HepG2 (cell line): ENCODE results near the gene DHH. TPM values are rescaled to one million over a fixed set of nuclear protein-coding genes. Genes with fewer than 3 reads are reported as not detected.

Experiments
- EP300 ChIP-seq, 3 experiments: sonication (generic) in 1 of 3; formaldehyde crosslinking in 1 of 3; IDR thresholded peaks; 2 replicates each; pipeline versions ENCODE4 v1.5.1 to v1.6.1; 2011 to 2020; ENCODE audit warnings: low read depth in 2 of 3, low read length in 2 of 3, borderline replicate concordance in 1 of 3, improper control_type of control experiment in 1 of 3, mild to moderate bottlenecking in 1 of 3, missing genetic modification reagents in 1 of 3, moderate library complexity in 1 of 3
- ETS1 ChIP-seq: sonication (generic); formaldehyde crosslinking; IDR thresholded peaks from 2 replicates; pipeline ENCODE4 v1.4.0; 2020; ENCODE audit warnings: missing genetic modification reagents
- GLI4 ChIP-seq: sonication (generic); formaldehyde crosslinking; IDR thresholded peaks from 2 replicates; pipeline ENCODE4 v1.5.1; 2020; ENCODE audit warnings: missing genetic modification reagents, mild to moderate bottlenecking, moderate library complexity, borderline replicate concordance
- HIVEP1 ChIP-seq: sonication (generic); formaldehyde crosslinking; IDR thresholded peaks from 2 replicates; pipeline ENCODE4 v1.4.0; 2020; ENCODE audit warnings: mild to moderate bottlenecking, missing genetic modification reagents
- HMGA1 ChIP-seq: sonication (generic); formaldehyde crosslinking; conservative IDR thresholded peaks from 2 replicates; pipeline ENCODE4 v1.4.0; 2020; ENCODE audit warnings: missing genetic modification reagents
- KLF12 ChIP-seq: sonication (generic); formaldehyde crosslinking; IDR thresholded peaks from 2 replicates; pipeline ENCODE4 v1.4.0; 2020; ENCODE audit warnings: missing genetic modification reagents, borderline replicate concordance
- MIER2 ChIP-seq: IDR thresholded peaks from 2 replicates; pipeline ENCODE4 v1.6.1; 2016; ENCODE audit warnings: missing biosample characterization, missing genetic modification reagents
- MTA3 ChIP-seq: sonication (generic); formaldehyde crosslinking; IDR thresholded peaks from 2 replicates; pipeline ENCODE4 v1.4.0; 2020; ENCODE audit warnings: missing genetic modification reagents
- SCMH1 ChIP-seq: sonication (generic); formaldehyde crosslinking; IDR thresholded peaks from 2 replicates; pipeline ENCODE4 v1.9.0; 2021; ENCODE audit warnings: missing genetic modification reagents, mild to moderate bottlenecking, borderline replicate concordance
- ZNF34 ChIP-seq: sonication (generic); formaldehyde crosslinking; IDR thresholded peaks from 2 replicates; pipeline ENCODE4 v1.4.0; 2020; ENCODE audit warnings: mild to moderate bottlenecking, missing genetic modification reagents, borderline replicate concordance
- polyA plus RNA-seq, 8 experiments: library from polyadenylated mRNA; depleted of rRNA in 3 of 8; stranded (reverse) in 7 of 8; unstranded in 1 of 8; fragments of >200 nt; fragmentation: Illumina TruSeq in 4 of 8; extraction: Trizol in 4 of 8; gene quantifications; 2 replicates each; pipeline versions ENCODE4 v1.2.1 to v1.2.3, GENCODE V29; 2011 to 2016; ENCODE audit warnings: low read depth in 4 of 8, missing spikeins in 1 of 8, mixed read lengths in 1 of 8; ENCODE audit not compliant: insufficient read depth in 1 of 8
- total RNA-seq, 5 experiments: library from RNA; depleted of rRNA; stranded (reverse); fragments of >200 nt; fragmentation: Illumina TruSeq; extraction: Trizol; gene quantifications; 2 replicates each; pipeline ENCODE4 v1.2.3, GENCODE V29; 2016; ENCODE audit warnings: low read depth in 1 of 5
- TF ChIP-seq, protein P1 (sequence below): sonication (generic); formaldehyde crosslinking; IDR thresholded peaks from 2 replicates; pipeline ENCODE4 v1.4.0; 2020; ENCODE audit warnings: missing genetic modification reagents
- TF ChIP-seq, protein P2 (sequence below): sonication (generic); formaldehyde crosslinking; IDR thresholded peaks from 2 replicates; pipeline ENCODE4 v1.5.1; 2020; ENCODE audit warnings: mild to moderate bottlenecking, missing genetic modification reagents, moderate library complexity
- TF ChIP-seq, protein P3 (sequence below): IDR thresholded peaks from 2 replicates; pipeline ENCODE4 v1.6.1; 2016; ENCODE audit warnings: missing genetic modification reagents, missing compliant biosample characterization

The DHH gene
- total and polyA plus RNA-seq, 2 of the 13 experiments (the other 11 are each of a cell fraction or from before 2014, with no cell fraction given) = not detected

DNA sequence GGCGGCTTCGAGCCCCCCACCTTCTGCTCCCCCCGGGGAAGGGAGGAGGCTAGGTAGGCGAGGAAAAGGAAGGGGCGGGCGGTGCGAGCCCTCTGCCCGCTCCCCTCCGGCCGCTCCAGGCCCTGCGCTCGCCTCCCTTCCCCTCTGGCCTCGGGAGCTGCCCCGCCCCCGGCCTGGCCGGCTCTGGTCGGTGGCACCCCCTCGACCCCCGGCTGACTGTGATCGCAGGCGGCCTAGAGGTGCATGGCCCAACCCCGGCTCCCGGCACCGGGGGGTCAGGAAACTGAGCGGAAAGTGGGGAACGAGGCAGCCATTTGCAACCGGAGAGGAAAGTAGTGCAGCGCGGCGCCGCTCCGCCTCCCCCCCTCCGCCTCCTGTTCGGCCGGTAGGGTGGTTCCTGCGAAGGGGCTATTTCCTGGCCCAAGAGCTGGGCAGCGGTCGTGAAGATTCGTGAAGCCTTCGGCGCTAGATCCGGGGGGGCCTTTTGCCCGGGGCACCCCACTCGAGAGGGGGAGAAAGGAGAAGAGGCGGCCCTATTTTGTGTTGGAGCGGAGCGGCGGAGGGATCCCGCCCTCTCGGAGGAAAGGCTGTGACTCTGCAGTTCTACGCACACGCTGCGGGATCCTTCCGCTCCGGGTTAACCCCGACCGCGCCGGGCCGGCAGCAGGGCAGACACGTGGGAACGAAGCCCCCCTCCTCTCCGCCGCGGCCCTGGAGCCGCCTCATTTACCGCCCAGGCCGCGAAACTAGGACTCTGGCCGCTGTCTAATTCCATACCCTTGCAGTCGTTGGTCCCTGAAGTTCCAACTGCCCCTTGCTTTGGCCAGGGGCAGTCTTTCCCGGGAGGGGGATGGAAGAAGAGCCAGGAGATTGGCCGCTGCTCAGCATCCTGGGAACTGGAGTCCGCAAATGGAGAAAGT, 34.1 kb downstream of the DHH start, which contains the start of gene KMT2D (continued):
- TF ChIP-seq, protein P1, sequence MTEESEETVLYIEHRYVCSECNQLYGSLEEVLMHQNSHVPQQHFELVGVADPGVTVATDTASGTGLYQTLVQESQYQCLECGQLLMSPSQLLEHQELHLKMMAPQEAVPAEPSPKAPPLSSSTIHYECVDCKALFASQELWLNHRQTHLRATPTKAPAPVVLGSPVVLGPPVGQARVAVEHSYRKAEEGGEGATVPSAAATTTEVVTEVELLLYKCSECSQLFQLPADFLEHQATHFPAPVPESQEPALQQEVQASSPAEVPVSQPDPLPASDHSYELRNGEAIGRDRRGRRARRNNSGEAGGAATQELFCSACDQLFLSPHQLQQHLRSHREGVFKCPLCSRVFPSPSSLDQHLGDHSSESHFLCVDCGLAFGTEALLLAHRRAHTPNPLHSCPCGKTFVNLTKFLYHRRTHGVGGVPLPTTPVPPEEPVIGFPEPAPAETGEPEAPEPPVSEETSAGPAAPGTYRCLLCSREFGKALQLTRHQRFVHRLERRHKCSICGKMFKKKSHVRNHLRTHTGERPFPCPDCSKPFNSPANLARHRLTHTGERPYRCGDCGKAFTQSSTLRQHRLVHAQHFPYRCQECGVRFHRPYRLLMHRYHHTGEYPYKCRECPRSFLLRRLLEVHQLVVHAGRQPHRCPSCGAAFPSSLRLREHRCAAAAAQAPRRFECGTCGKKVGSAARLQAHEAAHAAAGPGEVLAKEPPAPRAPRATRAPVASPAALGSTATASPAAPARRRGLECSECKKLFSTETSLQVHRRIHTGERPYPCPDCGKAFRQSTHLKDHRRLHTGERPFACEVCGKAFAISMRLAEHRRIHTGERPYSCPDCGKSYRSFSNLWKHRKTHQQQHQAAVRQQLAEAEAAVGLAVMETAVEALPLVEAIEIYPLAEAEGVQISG = peak; percentile 93
- no peak for TF ChIP-seq KLF12 (CRISPR knock-in tag)
- TF ChIP-seq MTA3 (CRISPR knock-in tag) = no peak
- 0 out of 2 replicates have a peak, but pooled peaks have one; percentile 19 for TF ChIP-seq ZNF34 (CRISPR knock-in tag)
- peak; percentile 52; the same call in 1 of the 2 replicates for TF ChIP-seq MIER2 (CRISPR knock-in tag)
- TF ChIP-seq GLI4 = peak; percentile 95; the same call in 1 of the 2 replicates
- peak; percentile 71 for TF ChIP-seq HIVEP1
- 0 out of 4 replicates have a peak, but pooled peaks of 1 of the 2 experiments have one; percentile 44 for TF ChIP-seq EP300 (IDR thresholded peaks at IDR 0.05; ENCODE audit: low read depth in 2 of 2, low read length in 2 of 2)
- TF ChIP-seq EP300 (CRISPR knock-in tag; IDR thresholded peaks at IDR 0.05; ENCODE audit: borderline replicate concordance) = peak; percentile 73
- no peak for TF ChIP-seq HMGA1 (CRISPR knock-in tag)
- no peak for TF ChIP-seq SCMH1 (CRISPR knock-in tag)
- TF ChIP-seq, protein P2, sequence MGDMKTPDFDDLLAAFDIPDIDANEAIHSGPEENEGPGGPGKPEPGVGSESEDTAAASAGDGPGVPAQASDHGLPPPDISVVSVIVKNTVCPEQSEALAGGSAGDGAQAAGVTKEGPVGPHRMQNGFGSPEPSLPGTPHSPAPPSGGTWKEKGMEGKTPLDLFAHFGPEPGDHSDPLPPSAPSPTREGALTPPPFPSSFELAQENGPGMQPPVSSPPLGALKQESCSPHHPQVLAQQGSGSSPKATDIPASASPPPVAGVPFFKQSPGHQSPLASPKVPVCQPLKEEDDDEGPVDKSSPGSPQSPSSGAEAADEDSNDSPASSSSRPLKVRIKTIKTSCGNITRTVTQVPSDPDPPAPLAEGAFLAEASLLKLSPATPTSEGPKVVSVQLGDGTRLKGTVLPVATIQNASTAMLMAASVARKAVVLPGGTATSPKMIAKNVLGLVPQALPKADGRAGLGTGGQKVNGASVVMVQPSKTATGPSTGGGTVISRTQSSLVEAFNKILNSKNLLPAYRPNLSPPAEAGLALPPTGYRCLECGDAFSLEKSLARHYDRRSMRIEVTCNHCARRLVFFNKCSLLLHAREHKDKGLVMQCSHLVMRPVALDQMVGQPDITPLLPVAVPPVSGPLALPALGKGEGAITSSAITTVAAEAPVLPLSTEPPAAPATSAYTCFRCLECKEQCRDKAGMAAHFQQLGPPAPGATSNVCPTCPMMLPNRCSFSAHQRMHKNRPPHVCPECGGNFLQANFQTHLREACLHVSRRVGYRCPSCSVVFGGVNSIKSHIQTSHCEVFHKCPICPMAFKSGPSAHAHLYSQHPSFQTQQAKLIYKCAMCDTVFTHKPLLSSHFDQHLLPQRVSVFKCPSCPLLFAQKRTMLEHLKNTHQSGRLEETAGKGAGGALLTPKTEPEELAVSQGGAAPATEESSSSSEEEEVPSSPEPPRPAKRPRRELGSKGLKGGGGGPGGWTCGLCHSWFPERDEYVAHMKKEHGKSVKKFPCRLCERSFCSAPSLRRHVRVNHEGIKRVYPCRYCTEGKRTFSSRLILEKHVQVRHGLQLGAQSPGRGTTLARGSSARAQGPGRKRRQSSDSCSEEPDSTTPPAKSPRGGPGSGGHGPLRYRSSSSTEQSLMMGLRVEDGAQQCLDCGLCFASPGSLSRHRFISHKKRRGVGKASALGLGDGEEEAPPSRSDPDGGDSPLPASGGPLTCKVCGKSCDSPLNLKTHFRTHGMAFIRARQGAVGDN = peak; percentile 93
- TF ChIP-seq ETS1 (CRISPR knock-in tag) = no peak
- TF ChIP-seq, protein P3, sequence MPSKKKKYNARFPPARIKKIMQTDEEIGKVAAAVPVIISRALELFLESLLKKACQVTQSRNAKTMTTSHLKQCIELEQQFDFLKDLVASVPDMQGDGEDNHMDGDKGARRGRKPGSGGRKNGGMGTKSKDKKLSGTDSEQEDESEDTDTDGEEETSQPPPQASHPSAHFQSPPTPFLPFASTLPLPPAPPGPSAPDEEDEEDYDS = peak; percentile 47
